Measurements from ENCODE around the gene ZDHHC17. TPM values are rescaled to one million over a fixed set of nuclear protein-coding genes. Genes with fewer than 3 reads are reported as not detected.

The ZDHHC17 gene
- total RNA-seq, 1 donor from 2014 or later = 69.2 TPM

- H3K4me1 Mint-ChIP-seq (ENCODE audit: low read depth) = peaks cover 15% of the 10 kb centered on the region
- DNase-seq (ENCODE audit: low spot score, unreplicated experiment) = no peak
- no peaks in the 10 kb centered on the region for H3K27me3 Mint-ChIP-seq
- no peak for TF ChIP-seq CTCF (IDR thresholded peaks at IDR 0.05; ENCODE audit: unreplicated experiment)
- no peaks in the 10 kb centered on the region for H3K36me3 Mint-ChIP-seq (ENCODE audit: insufficient read depth)
- H3K27ac Mint-ChIP-seq = no peak overlapping the region
- H3K4me3 Mint-ChIP-seq (ENCODE audit: low read depth) = no peak overlapping the region
- H3K9me3 Mint-ChIP-seq (ENCODE audit: low read depth) = no peaks in the 10 kb centered on the region
Observed at GRCh38 chr12:76883811-76884210, 119.9 kb downstream of the ZDHHC17 start.

- Mint-ChIP-seq H3K4me3 (ENCODE audit: low read depth) (no peak overlapping the region), H3K9me3 (ENCODE audit: low read depth) (no peaks in the 10 kb centered on the region), H3K4me1 (ENCODE audit: low read depth) (no peaks in the 10 kb centered on the region), H3K27ac (no peak overlapping the region), H3K36me3 (ENCODE audit: insufficient read depth) (no peaks in the 10 kb centered on the region), H3K27me3 (peaks cover 6% of the 10 kb centered on the region)
- DNase-seq (ENCODE audit: low spot score, unreplicated experiment) = no peak
- TF ChIP-seq CTCF (IDR thresholded peaks at IDR 0.05; ENCODE audit: unreplicated experiment) = no peak
Observed at GRCh38 chr12:76888775-76889174, 124.9 kb downstream of the ZDHHC17 start.

- Mint-ChIP-seq H3K9me3 (ENCODE audit: low read depth) (peaks cover 4% of the 10 kb centered on the region), H3K4me1 (ENCODE audit: low read depth) (no peaks in the 10 kb centered on the region), H3K27me3 (peaks cover 6% of the 10 kb centered on the region), H3K4me3 (ENCODE audit: low read depth) (no peak overlapping the region), H3K36me3 (ENCODE audit: insufficient read depth) (no peaks in the 10 kb centered on the region), H3K27ac (no peak overlapping the region)
- DNase-seq (ENCODE audit: low spot score, unreplicated experiment) = no peak
- TF ChIP-seq CTCF (IDR thresholded peaks at IDR 0.05; ENCODE audit: unreplicated experiment) = no peak
Observed at GRCh38 chr12:76890151-76891143, 126.5 kb downstream of the ZDHHC17 start.

- H3K9me3 Mint-ChIP-seq (ENCODE audit: low read depth) = peaks cover 5% of the 10 kb centered on the region
- H3K27ac Mint-ChIP-seq = no peak overlapping the region
- no peaks in the 10 kb centered on the region for H3K36me3 Mint-ChIP-seq (ENCODE audit: insufficient read depth)
- H3K27me3 Mint-ChIP-seq = peaks cover 6% of the 10 kb centered on the region
- H3K4me3 Mint-ChIP-seq (ENCODE audit: low read depth) = no peak overlapping the region
- no peak for DNase-seq (ENCODE audit: low spot score, unreplicated experiment)
- no peak for TF ChIP-seq CTCF (IDR thresholded peaks at IDR 0.05; ENCODE audit: unreplicated experiment)
- H3K4me1 Mint-ChIP-seq (ENCODE audit: low read depth) = no peaks in the 10 kb centered on the region
Observed at GRCh38 chr12:76891609-76892008, 127.7 kb downstream of the ZDHHC17 start.

- TF ChIP-seq CTCF (IDR thresholded peaks at IDR 0.05; ENCODE audit: unreplicated experiment) = no peak
- Mint-ChIP-seq H3K4me1 (ENCODE audit: low read depth) (no peaks in the 10 kb centered on the region), H3K27ac (no peak overlapping the region), H3K36me3 (ENCODE audit: insufficient read depth) (no peaks in the 10 kb centered on the region), H3K4me3 (ENCODE audit: low read depth) (no peak overlapping the region), H3K9me3 (ENCODE audit: low read depth) (peaks cover 6% of the 10 kb centered on the region), H3K27me3 (peaks cover 6% of the 10 kb centered on the region)
- DNase-seq (ENCODE audit: low spot score, unreplicated experiment) = no peak
Observed at GRCh38 chr12:76895796-76896195, 131.9 kb downstream of the ZDHHC17 start.

All from progenitor cell of endocrine pancreas (in vitro differentiated cells).